SK-N-MC (cell line): ENCODE measurements around the gene ACACA.

Experiments
- DNase-seq: peaks from one replicate; pipeline ENCODE4 v3.0.0-alpha.2; 2011; ENCODE audit warnings: low read depth, low spot score
- H3K27ac ChIP-seq: fragments of 200-600 bp; sonication (generic); 2 replicates; pipeline ENCODE4 v1.5.1; 2016; ENCODE audit warnings: mixed run types
- H3K36me3 ChIP-seq: fragments of 200-600 bp; sonication (generic); 2 replicates; pipeline ENCODE4 v1.6.1; 2017; ENCODE audit warnings: antibody characterized with exemption, low read length, mixed read lengths; ENCODE audit not compliant: insufficient read depth
- H3K4me3 ChIP-seq: fragments of 200-600 bp; sonication (generic); 2 replicates; pipeline ENCODE4 v1.5.1; 2016
- H3K9ac ChIP-seq: fragments of 200-600 bp; sonication (generic); 2 replicates; pipeline ENCODE4 v1.8.0; 2017; ENCODE audit warnings: mixed run types, mixed read lengths; ENCODE audit not compliant: insufficient read length
- H3K9me3 ChIP-seq: fragments of 200-600 bp; sonication (generic); 2 replicates; pipeline ENCODE4 v1.6.1; 2017; ENCODE audit warnings: low read depth, mild to moderate bottlenecking, antibody characterized with exemption, low read length, moderate library complexity, mixed read lengths
- EZH2 ChIP-seq: fragments of 200-600 bp; sonication (generic); IDR thresholded peaks from one replicate; pipeline ENCODE4 v1.6.1; 2017; ENCODE audit warnings: antibody characterized with exemption
- FOXP2 ChIP-seq: optimal IDR thresholded peaks from 2 replicates; pipeline ENCODE3; 2011; ENCODE audit warnings: mild to moderate bottlenecking, moderate library complexity; ENCODE audit not compliant: insufficient read depth; ENCODE audit errors: extremely low read length, control extremely low read depth
- POLR2AphosphoS5 ChIP-seq: IDR thresholded peaks from 2 replicates; pipeline ENCODE4 v1.6.1; 2012; ENCODE audit warnings: mild to moderate bottlenecking, low read depth, low read length, borderline replicate concordance

The ACACA gene

GRCh38 chr17:37043201-37043600 is 363.4 kb downstream of the ACACA start:
- no peak overlapping the region; the same call in 1 of the 2 replicates for H3K27ac ChIP-seq
- H3K9ac ChIP-seq: peak overlapping the region; percentile 21
- peaks cover 6% of the 10 kb centered on the region; the same call in 1 of the 2 replicates for H3K36me3 ChIP-seq
- TF ChIP-seq EZH2 (no peak), FOXP2 (no peak), POLR2AphosphoS5 (no peak)
- no peak overlapping the region for H3K4me3 ChIP-seq
- H3K9me3 ChIP-seq: no peaks in the 10 kb centered on the region
- DNase-seq: no peak

GRCh38 chr17:37041932-37042331 is 364.7 kb downstream of the ACACA start:
- Histone ChIP-seq H3K36me3 (peaks cover 17% of the 10 kb centered on the region; the same call in 1 of the 2 replicates), H3K27ac (no peak overlapping the region), H3K9ac (no peak overlapping the region), H3K4me3 (no peak overlapping the region), H3K9me3 (no peaks in the 10 kb centered on the region)
- no peak for TF ChIP-seq FOXP2
- TF ChIP-seq POLR2AphosphoS5: no peak
- TF ChIP-seq EZH2: no peak
- no peak for DNase-seq

- Histone ChIP-seq H3K27ac (no peak overlapping the region), H3K9me3 (no peaks in the 10 kb centered on the region), H3K4me3 (no peak overlapping the region), H3K36me3 (peaks cover 11% of the 10 kb centered on the region; the same call in 1 of the 2 replicates), H3K9ac (no peak overlapping the region)
- DNase-seq: no peak
- no peak for TF ChIP-seq FOXP2
- TF ChIP-seq EZH2: no peak
- TF ChIP-seq POLR2AphosphoS5: no peak
Observed at GRCh38 chr17:37039269-37039668, 367.4 kb downstream of the ACACA start.

GRCh38 chr17:37037590-37038155 is 369.0 kb downstream of the ACACA start:
- Histone ChIP-seq H3K9me3 (no peaks in the 10 kb centered on the region), H3K27ac (no peak overlapping the region), H3K4me3 (no peak overlapping the region), H3K36me3 (peaks cover 16% of the 10 kb centered on the region; the same call in 1 of the 2 replicates), H3K9ac (no peak overlapping the region)
- no peak for DNase-seq
- TF ChIP-seq POLR2AphosphoS5: no peak
- TF ChIP-seq FOXP2: no peak
- no peak for TF ChIP-seq EZH2
